ENCODE data around the gene AOAH. TPM values are rescaled to one million over a fixed set of nuclear protein-coding genes. Genes with fewer than 3 reads are reported as not detected.

AOAH gene
- total and polyA plus RNA-seq, 2 experiments from 2014 or later = not detected

- no peaks in the 10 kb centered on the region for H3K9me3 ChIP-seq (ENCODE audit: low read depth)
- H3K27ac ChIP-seq = no peak overlapping the region
- H3K36me3 ChIP-seq = no peaks in the 10 kb centered on the region
- H3K27me3 ChIP-seq = no peaks in the 10 kb centered on the region
- DNase-seq (ENCODE audit: low read depth in 1 of 2, low spot score in 1 of 2) = no peak
- H3K4me1 ChIP-seq (ENCODE audit: low read depth) = no peaks in the 10 kb centered on the region
- no peak overlapping the region for H3K4me3 ChIP-seq
- TF ChIP-seq, protein P1, sequence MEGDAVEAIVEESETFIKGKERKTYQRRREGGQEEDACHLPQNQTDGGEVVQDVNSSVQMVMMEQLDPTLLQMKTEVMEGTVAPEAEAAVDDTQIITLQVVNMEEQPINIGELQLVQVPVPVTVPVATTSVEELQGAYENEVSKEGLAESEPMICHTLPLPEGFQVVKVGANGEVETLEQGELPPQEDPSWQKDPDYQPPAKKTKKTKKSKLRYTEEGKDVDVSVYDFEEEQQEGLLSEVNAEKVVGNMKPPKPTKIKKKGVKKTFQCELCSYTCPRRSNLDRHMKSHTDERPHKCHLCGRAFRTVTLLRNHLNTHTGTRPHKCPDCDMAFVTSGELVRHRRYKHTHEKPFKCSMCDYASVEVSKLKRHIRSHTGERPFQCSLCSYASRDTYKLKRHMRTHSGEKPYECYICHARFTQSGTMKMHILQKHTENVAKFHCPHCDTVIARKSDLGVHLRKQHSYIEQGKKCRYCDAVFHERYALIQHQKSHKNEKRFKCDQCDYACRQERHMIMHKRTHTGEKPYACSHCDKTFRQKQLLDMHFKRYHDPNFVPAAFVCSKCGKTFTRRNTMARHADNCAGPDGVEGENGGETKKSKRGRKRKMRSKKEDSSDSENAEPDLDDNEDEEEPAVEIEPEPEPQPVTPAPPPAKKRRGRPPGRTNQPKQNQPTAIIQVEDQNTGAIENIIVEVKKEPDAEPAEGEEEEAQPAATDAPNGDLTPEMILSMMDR (IDR thresholded peaks at IDR 0.05; ENCODE audit: low read depth, low read length) = no peak
These were observed 112.6 kb downstream of the AOAH start for GRCh38 chr7:36611703-36612102.

DNA sequence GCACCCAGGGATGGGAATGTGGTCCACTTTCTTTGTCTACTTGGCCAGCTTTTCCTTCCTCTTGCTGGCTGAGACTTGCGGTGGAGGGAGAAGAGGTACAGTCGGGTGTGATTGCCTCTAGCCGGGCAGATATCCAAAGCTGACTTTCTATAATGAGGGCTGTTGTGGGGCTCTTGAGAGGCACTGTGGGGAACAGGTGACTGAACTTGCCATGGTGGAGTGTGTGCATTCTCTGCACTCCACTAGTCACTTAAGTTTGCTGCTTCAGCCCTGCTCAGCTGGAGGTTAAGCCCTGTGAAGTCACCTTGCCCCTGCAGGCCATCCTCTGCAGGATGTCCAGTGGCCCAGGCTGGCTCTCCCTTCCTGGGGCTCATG, 116.6 kb downstream of the AOAH start:
- no peak for DNase-seq (ENCODE audit: low read depth in 1 of 2, low spot score in 1 of 2)
- no peak overlapping the region for H3K27ac ChIP-seq
- H3K4me1 ChIP-seq (ENCODE audit: low read depth) = no peaks in the 10 kb centered on the region
- H3K9me3 ChIP-seq (ENCODE audit: low read depth) = no peaks in the 10 kb centered on the region
- TF ChIP-seq, protein P1 (IDR thresholded peaks at IDR 0.05; ENCODE audit: low read depth, low read length) = no peak
- no peak overlapping the region for H3K4me3 ChIP-seq
- no peaks in the 10 kb centered on the region for H3K27me3 ChIP-seq
- no peaks in the 10 kb centered on the region for H3K36me3 ChIP-seq

DNA sequence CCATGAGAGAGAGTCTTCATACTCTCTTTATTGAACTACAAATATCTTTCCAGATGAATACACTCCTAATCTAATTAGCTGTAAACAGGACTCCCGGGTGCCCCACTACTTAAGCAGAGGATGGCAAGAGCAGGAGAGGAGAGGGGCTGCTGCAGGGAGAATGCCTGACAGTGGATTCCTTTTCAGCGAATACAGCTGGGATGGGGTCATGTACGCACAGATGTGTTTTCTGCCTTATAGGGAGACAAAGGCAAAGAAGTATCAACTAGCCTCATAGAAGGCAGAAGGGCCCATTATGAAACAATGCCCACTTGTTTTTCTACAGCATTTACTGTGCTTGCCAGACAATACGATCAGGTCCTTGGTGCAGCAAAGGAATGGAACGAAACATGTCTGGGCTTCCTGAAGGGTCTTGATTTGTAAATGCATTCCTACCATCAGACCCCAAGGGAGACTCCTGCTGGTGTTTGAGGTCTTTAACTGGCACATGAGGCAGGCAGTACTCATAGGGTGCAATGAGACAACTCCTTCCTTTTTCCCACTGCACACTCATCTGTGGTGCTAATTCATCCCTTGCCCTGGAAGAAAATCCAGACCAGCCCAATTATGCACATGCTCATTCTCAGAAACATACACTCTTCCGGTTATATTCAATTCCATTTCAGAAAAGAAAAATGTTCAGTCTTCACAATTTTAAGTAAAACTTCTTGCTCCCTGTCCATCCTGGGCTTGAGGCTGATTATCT, 117.1 kb downstream of the AOAH start:
- TF ChIP-seq, protein P1 (IDR thresholded peaks at IDR 0.05; ENCODE audit: low read depth, low read length) = no peak
- H3K27me3 ChIP-seq = no peaks in the 10 kb centered on the region
- H3K9me3 ChIP-seq (ENCODE audit: low read depth) = no peaks in the 10 kb centered on the region
- no peaks in the 10 kb centered on the region for H3K36me3 ChIP-seq
- DNase-seq (ENCODE audit: low read depth in 1 of 2, low spot score in 1 of 2) = no peak
- H3K4me1 ChIP-seq (ENCODE audit: low read depth) = no peaks in the 10 kb centered on the region
- H3K4me3 ChIP-seq = no peak overlapping the region
- no peak overlapping the region for H3K27ac ChIP-seq

GRCh38 chr7:36606153-36606975, 117.9 kb downstream of the AOAH start:
- H3K27me3 ChIP-seq = no peaks in the 10 kb centered on the region
- no peak overlapping the region for H3K4me3 ChIP-seq
- TF ChIP-seq, protein P1 (IDR thresholded peaks at IDR 0.05; ENCODE audit: low read depth, low read length) = no peak
- H3K36me3 ChIP-seq = no peaks in the 10 kb centered on the region
- no peaks in the 10 kb centered on the region for H3K4me1 ChIP-seq (ENCODE audit: low read depth)
- H3K9me3 ChIP-seq (ENCODE audit: low read depth) = no peaks in the 10 kb centered on the region
- no peak overlapping the region for H3K27ac ChIP-seq
- DNase-seq (ENCODE audit: low read depth in 1 of 2, low spot score in 1 of 2) = no peak

GRCh38 chr7:36605261-36606051, 118.8 kb downstream of the AOAH start:
- DNase-seq (ENCODE audit: low read depth in 1 of 2, low spot score in 1 of 2) = no peak
- Histone ChIP-seq H3K27ac (no peak overlapping the region), H3K4me1 (ENCODE audit: low read depth) (no peaks in the 10 kb centered on the region)

More at GRCh38 chr7:36605261-36606051, 118.8 kb downstream of the AOAH start:
- Histone ChIP-seq H3K36me3 (no peaks in the 10 kb centered on the region), H3K9me3 (ENCODE audit: low read depth) (no peaks in the 10 kb centered on the region), H3K27me3 (no peaks in the 10 kb centered on the region), H3K4me3 (no peak overlapping the region)
- TF ChIP-seq, protein P1 (IDR thresholded peaks at IDR 0.05; ENCODE audit: low read depth, low read length) = no peak

All from cardiac muscle cell (in vitro differentiated cells and primary cell).